NCI-H510A treated with DMSO at 0.1 percent for 48 hours (cell line): ENCODE measurements around the gene GOLGA1.
"Not testable (repeated sequence)": the region's sequence is repeated elsewhere in the genome, so short reads cannot be mapped to it uniquely, and the experiment has no call there.

ENCODE experiments used
- DNase-seq: peaks from one replicate; lab custom pipeline; 2025; lab: John Stamatoyannopoulos, UW

The GOLGA1 gene

DNA sequence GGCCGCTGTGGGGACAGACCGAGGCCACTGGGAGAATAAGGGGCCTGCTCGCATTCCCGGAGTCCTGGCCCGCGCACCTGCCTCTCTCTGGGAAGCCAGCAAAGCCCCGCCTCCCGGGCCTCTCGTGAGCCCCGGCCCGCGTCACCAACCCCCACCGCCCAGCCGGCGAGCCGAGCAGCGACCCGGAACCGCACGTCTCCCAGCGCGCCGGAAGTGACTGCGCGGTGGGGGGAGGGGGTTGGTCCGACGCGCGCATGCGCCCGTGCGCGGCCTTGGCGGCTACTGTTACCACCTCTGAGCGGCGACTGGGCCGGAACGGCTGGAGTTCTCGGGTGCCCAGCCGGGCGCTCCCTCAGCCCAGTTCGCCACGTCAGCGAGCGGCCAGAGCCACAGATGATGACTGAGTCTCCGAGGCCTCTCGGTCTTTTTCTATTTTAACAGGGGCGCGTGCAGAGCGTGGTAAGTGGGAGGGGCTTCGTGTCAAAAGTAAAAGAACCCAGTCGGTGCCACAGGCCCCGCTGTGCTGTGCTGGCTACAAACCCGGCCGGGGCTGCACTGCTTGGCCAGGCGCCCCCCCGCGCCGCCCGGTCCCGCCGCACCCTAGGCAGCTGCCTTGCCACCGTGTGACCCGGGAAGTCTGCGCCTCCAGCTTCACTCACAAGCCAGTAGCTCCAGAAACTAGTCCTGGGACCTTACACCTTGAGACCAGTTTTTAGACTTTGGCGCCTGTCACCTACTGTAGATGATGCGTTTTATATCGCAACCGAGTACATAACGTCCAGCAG lies at the start of gene GOLGA1:
Gene GOLGA1 (minus strand): TSS at position 190 of the 785 bp plus-strand sequence. CDS start 2,372 bp downstream, outside the sequence.
- DNase-seq: peak; percentile 91

DNA sequence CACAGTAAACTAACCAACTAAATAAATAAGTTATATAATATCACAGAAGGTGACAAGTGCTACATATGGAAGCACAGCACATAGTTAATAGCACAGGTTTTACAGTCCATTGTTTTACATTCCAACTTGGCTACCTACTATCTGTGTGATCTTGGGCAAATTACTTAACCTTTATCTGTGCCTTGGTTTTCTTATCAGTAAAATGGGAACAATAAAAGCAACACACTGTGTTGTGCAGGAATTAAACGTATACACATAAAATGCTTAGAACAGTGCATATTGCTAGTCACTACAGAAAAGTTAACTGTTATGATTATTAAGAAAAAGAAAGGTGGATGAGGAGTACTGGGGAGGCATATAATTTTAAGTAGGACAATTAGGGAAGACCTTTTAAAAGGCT lies 42.8 kb upstream of the GOLGA1 start:
- DNase-seq: no peak

GRCh38 chr9:124980431-124980830 lies 39.5 kb upstream of the GOLGA1 start:
- DNase-seq: no peak

GRCh38 chr9:124975131-124975530 lies 34.2 kb upstream of the GOLGA1 start:
- DNase-seq: no peak

- DNase-seq: no peak
Observed at GRCh38 chr9:124973807-124974206, 32.9 kb upstream of the GOLGA1 start.

DNA sequence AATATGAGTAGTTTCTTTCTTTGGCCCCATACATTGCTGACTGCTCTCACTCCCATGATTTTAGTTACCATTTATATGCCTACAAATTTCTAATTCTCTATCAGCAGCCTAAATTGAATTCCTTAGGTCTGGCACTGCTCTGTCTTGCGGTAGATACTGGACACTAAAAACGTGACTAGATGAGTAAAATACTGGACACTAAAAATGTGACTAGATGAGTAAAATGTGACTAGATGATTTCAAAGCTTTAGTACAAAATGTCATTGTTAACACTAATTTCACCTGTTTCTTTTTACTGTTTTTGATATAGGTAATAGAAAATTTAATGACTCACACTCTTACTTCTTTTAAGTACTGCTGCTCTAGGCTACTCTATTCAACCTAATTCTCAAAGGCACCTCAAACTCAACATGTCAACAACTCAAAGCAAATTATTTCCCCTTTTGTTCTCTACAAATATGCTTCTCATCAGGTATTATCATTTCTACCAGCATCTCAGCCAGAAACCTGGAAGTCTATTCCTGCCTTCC lies 31.4 kb upstream of the GOLGA1 start:
- DNase-seq: no peak

GRCh38 chr9:124969401-124969800 lies 28.5 kb upstream of the GOLGA1 start:
- DNase-seq: no peak

- DNase-seq: no peak
Observed at GRCh38 chr9:124968238-124968637, 27.4 kb upstream of the GOLGA1 start.

DNA sequence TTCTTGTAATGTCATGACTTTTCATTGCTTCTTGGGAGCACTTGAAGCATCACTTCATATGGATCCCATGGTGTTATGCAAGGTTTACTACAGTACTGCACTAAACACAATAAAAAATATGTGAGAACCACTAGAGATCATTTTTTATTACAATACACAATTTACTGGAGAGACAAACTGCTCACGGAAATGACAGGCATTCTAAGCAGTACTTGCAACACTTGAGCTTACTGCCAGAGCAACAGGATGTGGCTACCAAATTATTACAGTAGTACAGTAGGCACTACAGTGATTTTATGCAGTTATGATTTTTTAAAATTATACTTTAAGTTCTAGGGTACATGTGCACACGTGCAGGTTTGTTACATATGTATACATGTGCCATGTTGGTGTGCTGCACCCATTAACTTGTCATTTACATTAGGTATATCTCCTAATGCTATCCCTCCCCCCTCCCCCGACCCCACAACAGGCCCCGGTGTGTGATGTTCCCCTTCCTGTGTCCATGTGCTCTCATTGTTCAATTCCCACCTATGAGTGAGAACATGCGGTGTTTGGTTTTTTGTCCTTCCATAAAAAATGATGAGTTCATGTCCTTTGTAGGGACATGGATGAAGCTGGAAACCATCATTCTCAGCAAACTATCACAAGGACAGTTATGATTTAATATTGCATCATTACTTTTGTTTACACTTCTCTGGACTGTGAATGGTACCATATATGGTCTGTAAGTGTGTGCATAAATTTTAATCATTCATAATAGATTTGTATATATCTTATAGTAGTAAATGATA lies 25.1 kb upstream of the GOLGA1 start:
- DNase-seq: not testable (repeated sequence)

DNA sequence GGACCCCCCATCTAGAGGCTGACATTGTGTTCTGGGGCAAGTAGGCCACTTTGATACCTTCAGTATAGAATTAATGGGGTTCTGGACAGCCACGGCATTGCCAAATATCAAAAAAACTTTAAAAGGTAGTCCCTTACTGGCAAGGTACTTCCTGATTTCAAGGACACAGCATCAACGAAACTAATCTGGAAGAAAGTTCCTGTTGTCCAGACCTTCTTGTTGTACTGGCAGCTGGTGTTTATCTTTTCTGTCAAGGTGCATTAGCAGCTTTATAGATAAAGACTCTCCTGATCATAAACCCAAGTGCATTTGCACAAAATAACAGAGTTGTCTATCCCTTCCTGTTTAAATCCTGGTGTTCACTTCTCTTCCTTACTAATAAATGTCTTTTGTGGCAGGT lies 23.7 kb upstream of the GOLGA1 start:
- no peak for DNase-seq

DNA sequence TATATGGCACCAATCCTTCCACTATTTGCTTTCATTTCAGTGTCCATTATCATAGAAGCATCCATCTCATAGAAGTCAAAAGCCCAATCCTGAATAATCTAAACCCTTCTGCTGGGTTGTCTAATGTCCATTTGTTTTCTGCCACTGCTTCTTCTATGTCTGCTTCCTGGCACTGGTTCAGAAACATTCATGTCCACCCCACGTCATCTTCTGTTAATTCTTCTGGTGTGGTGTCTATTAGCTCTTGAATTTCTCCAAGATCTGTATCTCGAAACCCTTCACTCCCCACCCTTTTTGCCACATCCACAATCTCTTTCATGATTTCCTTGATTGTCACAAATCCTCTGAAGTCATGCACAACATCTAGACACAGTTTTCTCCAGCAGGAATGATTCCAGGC lies 23.2 kb upstream of the GOLGA1 start:
- DNase-seq: no peak

DNA sequence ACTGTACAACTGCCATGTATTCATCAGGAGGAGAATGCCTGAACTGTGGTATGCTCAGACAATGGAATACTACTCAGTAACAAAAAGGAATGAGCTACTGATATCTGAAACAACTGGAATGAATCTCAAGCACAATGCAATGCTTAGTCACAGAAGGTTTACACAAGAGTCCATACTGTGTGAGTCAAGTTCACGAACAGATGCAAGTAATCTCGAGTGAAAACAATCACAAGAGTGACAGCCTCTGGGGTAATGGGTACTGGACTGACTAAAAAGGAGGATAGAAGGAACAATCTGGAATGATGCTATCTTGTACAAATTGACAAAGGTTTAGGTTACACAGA lies 19.5 kb upstream of the GOLGA1 start:
- DNase-seq: no peak

GRCh38 chr9:124959671-124960408 lies 19.0 kb upstream of the GOLGA1 start:
- not testable (repeated sequence) for DNase-seq

DNA sequence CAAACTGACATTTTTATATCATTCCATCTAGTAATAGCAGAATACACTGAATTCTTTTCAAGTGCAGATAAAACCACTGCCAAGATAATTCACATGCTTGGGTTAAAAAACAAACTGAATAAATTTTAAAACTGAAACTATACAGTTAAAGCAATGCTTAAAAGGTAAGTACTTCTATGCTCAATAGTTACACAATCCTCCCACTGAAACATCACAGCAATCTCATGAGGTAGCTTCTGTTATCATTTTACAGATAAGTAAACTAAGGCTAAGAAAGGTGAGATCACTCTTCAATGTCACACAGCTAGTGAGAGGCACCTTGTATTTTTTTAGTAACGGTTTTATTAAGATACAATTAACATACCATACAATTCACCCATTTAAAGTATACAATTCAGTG lies 13.4 kb upstream of the GOLGA1 start:
- no peak for DNase-seq

DNA sequence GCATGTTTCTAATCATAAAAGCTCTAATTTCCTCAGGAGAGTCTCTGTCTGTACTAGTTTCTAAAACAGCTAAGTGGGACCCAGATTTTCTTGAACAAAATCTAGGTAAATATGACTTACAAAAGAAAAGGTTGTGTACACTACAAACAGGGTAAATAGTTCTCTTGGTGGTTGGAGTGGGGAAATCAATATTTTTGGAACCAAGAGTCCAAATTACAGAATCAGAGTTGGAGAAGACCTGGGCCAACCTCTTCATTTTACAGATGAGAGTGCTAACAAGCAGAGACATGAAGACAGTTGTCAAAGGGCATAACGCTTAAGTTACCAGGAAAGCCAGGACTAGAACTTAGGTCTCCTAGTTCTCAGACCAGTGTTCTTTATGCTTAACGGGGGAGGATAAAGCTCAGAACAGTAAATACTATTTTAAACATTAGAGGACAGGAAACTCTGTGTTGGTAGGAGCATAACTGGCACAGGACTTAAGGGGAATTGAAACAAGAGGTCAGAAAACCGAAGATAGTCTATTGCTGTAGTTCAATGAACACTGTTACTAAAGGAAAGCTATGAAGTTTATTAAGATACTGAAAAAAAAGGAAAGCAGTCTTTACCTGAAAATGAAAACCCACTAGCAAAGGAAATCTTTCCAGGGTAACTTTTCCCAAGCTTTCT lies 9.3 kb upstream of the GOLGA1 start:
- DNase-seq: no peak

- no peak for DNase-seq
Observed at GRCh38 chr9:124949387-124949786, 8.5 kb upstream of the GOLGA1 start.

GRCh38 chr9:124947727-124948391 lies 7.0 kb upstream of the GOLGA1 start:
- no peak for DNase-seq

DNA sequence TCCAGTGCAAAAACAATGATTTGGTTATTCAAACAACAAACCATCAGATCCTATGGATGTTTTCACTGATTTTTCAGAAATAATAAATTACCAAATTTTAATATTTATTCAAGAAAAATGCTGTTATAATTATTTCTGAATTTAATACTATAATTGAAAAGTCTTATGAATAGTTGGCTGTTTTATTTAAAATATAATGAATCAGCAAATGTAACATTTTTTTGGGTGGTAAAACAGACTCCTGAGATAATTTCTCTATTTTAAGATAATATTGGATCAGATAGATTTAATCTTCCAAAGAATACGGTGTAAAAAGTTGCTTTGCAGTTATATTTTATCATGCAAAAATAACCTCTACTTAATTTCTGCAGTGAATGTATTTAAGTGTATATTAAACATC lies 5.3 kb upstream of the GOLGA1 start:
- DNase-seq: no peak

DNA sequence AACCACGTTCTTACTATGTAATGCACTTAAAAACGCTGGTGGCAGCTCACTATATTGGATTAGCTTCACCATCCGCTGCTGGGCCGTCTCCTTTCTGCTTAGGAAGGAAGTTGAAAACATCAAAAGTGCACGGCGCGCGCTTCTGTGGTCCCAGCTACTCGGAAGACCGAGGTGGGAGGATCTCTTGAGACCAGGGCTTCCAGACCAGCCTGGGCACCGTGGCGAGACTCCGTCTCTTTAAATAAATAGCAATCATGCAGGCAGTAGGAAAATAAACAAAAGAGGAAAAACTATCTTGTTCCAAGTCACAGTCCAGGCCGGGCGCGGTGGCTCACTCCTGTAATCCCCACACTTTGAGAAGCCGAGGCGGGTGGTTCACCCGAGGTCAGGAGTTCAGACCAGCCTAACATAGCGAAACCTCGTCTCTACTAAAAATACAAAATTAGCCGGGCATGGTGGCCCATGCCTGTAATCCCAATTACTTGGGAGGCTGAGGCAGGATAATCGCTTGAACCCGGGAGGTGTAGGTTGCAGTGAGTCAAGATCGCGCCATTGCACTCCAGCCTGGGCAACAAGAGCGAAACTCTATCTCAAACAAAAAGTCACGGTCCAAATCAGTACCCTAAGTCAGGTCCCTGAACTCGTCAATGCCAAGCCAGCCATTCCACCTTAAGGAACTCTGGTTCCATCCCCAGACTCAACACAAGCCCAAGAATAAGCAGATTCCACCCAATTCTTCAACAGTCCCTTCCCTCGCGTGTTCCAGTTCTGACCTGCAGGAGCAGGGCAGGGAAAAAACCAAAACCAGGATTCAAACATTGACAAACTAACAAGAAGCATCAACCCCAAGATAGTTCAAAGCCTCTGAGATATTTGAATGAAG lies 1.0 kb upstream of the GOLGA1 start:
- DNase-seq: peak; percentile 31

GRCh38 chr9:124940521-124940893 lies 376 bp downstream of the GOLGA1 start:
- peak; percentile 65 for DNase-seq
